ENCODE measurements around the gene SLC25A1. TPM values are rescaled to one million over a fixed set of nuclear protein-coding genes. Genes with fewer than 3 reads are reported as not detected.

The SLC25A1 gene
- total RNA-seq, 2 donors from 2014 or later = 111 to 119 TPM

DNA sequence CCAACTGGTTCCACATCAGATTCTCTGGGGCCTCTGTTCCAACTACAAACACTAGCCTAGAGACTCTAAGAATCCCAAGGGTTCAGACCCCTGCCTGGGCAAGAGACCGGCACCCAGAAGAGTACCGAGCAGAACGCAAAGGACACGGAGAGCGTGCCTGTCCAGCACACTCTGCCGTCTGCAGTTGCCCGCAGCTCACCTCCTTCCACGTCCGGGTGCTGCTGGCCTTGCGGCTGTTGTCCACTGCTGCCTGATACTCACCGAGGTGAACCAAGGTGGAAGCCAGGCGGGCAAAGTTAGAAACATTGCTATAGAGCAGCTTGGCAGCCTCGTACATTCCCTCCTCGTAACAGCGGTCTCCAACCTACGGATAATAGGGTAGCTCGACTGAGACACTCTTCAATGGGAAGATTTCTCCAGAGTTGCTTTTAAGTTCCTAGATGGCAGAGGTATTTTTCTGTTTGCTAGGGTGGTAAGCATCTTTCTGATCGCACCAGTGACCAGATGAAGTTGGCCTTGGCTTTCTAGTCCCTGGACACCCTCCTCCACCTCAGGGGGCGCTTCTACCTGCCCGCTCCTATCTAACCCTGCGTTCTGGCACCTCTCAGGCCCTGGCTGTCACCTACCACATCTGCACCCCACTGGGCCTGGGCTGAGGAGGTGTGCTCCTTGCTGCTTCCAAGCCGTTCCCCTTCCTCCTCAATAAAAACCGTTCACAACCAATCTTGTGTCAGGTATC, 22.8 kb upstream of the SLC25A1 start:
- H3K4me1 ChIP-seq (ENCODE audit: control insufficient read depth, insufficient read depth, low read length) = no peaks in the 10 kb centered on the region
- TF ChIP-seq, protein P1, sequence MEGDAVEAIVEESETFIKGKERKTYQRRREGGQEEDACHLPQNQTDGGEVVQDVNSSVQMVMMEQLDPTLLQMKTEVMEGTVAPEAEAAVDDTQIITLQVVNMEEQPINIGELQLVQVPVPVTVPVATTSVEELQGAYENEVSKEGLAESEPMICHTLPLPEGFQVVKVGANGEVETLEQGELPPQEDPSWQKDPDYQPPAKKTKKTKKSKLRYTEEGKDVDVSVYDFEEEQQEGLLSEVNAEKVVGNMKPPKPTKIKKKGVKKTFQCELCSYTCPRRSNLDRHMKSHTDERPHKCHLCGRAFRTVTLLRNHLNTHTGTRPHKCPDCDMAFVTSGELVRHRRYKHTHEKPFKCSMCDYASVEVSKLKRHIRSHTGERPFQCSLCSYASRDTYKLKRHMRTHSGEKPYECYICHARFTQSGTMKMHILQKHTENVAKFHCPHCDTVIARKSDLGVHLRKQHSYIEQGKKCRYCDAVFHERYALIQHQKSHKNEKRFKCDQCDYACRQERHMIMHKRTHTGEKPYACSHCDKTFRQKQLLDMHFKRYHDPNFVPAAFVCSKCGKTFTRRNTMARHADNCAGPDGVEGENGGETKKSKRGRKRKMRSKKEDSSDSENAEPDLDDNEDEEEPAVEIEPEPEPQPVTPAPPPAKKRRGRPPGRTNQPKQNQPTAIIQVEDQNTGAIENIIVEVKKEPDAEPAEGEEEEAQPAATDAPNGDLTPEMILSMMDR (conservative IDR thresholded peaks at IDR 0.05) = no peak
- Mint-ChIP-seq H3K27ac (no peak overlapping the region), H3K9me3 (no peaks in the 10 kb centered on the region), H3K27me3 (ENCODE audit: insufficient read depth) (no peaks in the 10 kb centered on the region), H3K36me3 (ENCODE audit: low read depth) (peaks cover 2% of the 10 kb centered on the region), H3K4me3 (no peak overlapping the region), H3K4me1 (no peaks in the 10 kb centered on the region)
- H3K27me3 ChIP-seq (ENCODE audit: control insufficient read depth, insufficient read depth, low read length, poor library complexity, severe bottlenecking) = no peaks in the 10 kb centered on the region
- H3K27ac ChIP-seq (ENCODE audit: low read depth, low read length) = no peak overlapping the region
- no peak overlapping the region for H3K4me3 ChIP-seq (ENCODE audit: low read length)
- no peak overlapping the region for H3K9ac ChIP-seq (ENCODE audit: extremely low read depth, low read length, poor library complexity, severe bottlenecking)
- WGBS, 2 experiments (ENCODE audit: insufficient coverage in 1 of 2, insufficient read length in 1 of 2) = 94 to 97% methylated on average over 16 to 23 of the region's 23 CpGs
- H3K36me3 ChIP-seq (ENCODE audit: control insufficient read depth, insufficient read depth, low read length) = no peaks in the 10 kb centered on the region
- DNase-seq = no peak
- H3K9me3 ChIP-seq (ENCODE audit: control insufficient read depth, low read length) = no peaks in the 10 kb centered on the region

DNA sequence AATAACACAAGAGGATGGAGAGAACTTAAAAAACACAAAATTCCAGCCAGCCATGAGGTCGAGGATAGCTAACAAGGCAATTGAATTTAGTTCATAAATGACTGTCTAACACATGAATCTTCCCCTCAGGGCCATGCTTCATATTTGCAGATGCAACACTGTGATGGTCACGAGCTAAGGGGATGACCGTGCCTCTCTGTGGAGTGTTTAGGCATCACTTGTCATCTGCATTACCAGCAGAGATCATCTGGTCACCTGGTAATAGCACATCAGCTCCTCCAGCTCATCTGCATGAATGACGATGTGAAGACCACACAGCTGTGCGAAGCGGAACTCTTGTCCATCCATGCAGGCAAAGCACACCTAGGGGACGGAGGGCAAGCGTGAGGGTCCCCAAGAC, 20.9 kb upstream of the SLC25A1 start:
- H3K27ac Mint-ChIP-seq = no peak overlapping the region
- H3K27me3 Mint-ChIP-seq (ENCODE audit: insufficient read depth) = no peaks in the 10 kb centered on the region
- WGBS, 2 experiments (ENCODE audit: insufficient coverage in 1 of 2, insufficient read length in 1 of 2) = 95 to 96% methylated on average over 8 of the region's 8 CpGs
- H3K4me1 Mint-ChIP-seq = no peaks in the 10 kb centered on the region
- no peak for DNase-seq
- Histone ChIP-seq H3K9me3 (ENCODE audit: control insufficient read depth, low read length) (no peaks in the 10 kb centered on the region), H3K9ac (ENCODE audit: extremely low read depth, low read length, poor library complexity, severe bottlenecking) (no peak overlapping the region), H3K4me1 (ENCODE audit: control insufficient read depth, insufficient read depth, low read length) (no peaks in the 10 kb centered on the region), H3K27me3 (ENCODE audit: control insufficient read depth, insufficient read depth, low read length, poor library complexity, severe bottlenecking) (no peaks in the 10 kb centered on the region), H3K36me3 (ENCODE audit: control insufficient read depth, insufficient read depth, low read length) (no peaks in the 10 kb centered on the region), H3K27ac (ENCODE audit: low read depth, low read length) (no peak overlapping the region), H3K4me3 (ENCODE audit: low read length) (no peak overlapping the region)
- H3K9me3 Mint-ChIP-seq = no peaks in the 10 kb centered on the region
- TF ChIP-seq, protein P1 (conservative IDR thresholded peaks at IDR 0.05) = no peak
- H3K4me3 Mint-ChIP-seq = no peak overlapping the region
- H3K36me3 Mint-ChIP-seq (ENCODE audit: low read depth) = peaks cover 14% of the 10 kb centered on the region

DNA sequence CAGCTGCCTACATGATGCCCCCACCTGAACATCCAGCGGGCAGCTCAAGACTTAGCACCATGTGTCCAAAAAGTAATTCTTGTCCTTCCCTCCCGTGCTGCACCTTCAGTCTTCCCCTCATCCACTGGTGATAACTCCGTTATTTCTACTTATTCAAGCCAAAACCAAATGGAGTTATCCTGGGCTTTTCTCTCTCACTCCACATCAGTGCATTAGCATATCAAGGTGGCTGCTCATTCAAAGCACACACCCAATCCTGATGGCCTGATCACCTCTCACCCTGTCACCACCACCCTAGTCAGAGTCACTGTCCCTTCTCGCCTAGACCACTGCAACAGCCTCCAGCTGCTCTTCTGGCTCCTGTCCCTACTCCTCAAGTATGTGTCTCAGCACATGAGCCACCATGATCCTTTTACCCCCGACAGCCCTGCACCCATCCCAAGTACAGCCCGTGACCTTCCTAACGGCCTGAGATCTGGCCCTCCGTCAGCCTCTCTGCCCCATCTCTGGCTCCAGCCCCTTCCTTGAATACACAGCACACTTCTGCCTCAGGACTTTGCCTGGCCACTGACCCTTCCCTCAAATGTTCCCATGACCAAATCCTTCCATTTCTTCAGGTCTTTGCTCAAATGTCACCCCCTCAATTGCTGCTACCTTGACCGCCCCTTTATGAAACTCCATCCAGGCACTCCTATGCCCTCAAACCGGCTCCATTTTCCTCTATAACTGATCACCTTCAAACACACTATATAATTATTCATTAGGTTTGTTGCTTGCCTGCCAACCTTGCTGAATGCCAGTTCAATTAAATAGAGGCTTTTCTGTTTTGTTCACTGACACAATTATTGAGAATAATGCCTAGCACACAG, 19.7 kb upstream of the SLC25A1 start:
- TF ChIP-seq, protein P1 (conservative IDR thresholded peaks at IDR 0.05) = no peak
- DNase-seq = no peak
- WGBS, 2 experiments (ENCODE audit: insufficient coverage in 1 of 2, insufficient read length in 1 of 2) = 93 to 94% methylated on average over 10 of the region's 10 CpGs
- Histone ChIP-seq H3K9me3 (ENCODE audit: control insufficient read depth, low read length) (no peaks in the 10 kb centered on the region), H3K27ac (ENCODE audit: low read depth, low read length) (no peak overlapping the region), H3K9ac (ENCODE audit: extremely low read depth, low read length, poor library complexity, severe bottlenecking) (no peak overlapping the region), H3K4me1 (ENCODE audit: control insufficient read depth, insufficient read depth, low read length) (no peaks in the 10 kb centered on the region), H3K4me3 (ENCODE audit: low read length) (no peak overlapping the region), H3K27me3 (ENCODE audit: control insufficient read depth, insufficient read depth, low read length, poor library complexity, severe bottlenecking) (no peaks in the 10 kb centered on the region), H3K36me3 (ENCODE audit: control insufficient read depth, insufficient read depth, low read length) (no peaks in the 10 kb centered on the region)
- H3K27me3 Mint-ChIP-seq (ENCODE audit: insufficient read depth) = no peaks in the 10 kb centered on the region
- peaks cover 23% of the 10 kb centered on the region for H3K36me3 Mint-ChIP-seq (ENCODE audit: low read depth)
- H3K9me3 Mint-ChIP-seq = no peaks in the 10 kb centered on the region
- H3K4me1 Mint-ChIP-seq = no peaks in the 10 kb centered on the region
- H3K4me3 Mint-ChIP-seq = no peak overlapping the region
- no peak overlapping the region for H3K27ac Mint-ChIP-seq
